IPS-20b (cell line): ENCODE data around the gene RHO.
"Not testable (repeated sequence)": the region's sequence is repeated elsewhere in the genome, so short reads cannot be mapped to it uniquely, and the experiment has no call there.

Source experiments
- H3K27ac ChIP-seq: one replicate; pipeline ENCODE4 v1.5.1; 2013; ENCODE audit warnings: low read length
- H3K27me3 ChIP-seq: 2 replicates; pipeline ENCODE4 v1.6.1; 2013; ENCODE audit warnings: mild to moderate bottlenecking, low read length, inconsistent platforms; ENCODE audit not compliant: insufficient read depth
- H3K36me3 ChIP-seq: 2 replicates; pipeline ENCODE4 v1.6.1; 2013; ENCODE audit warnings: low read depth, mild to moderate bottlenecking, inconsistent platforms, low read length, moderate library complexity; ENCODE audit not compliant: insufficient read depth
- H3K4me1 ChIP-seq: 2 replicates; pipeline ENCODE4 v1.6.1; 2013; ENCODE audit warnings: mild to moderate bottlenecking, control low read depth, inconsistent platforms, low read length, moderate library complexity; ENCODE audit not compliant: insufficient read depth
- H3K4me3 ChIP-seq: 2 replicates; pipeline ENCODE4 v1.5.1; 2013; ENCODE audit warnings: mild to moderate bottlenecking, low read length, inconsistent platforms
- H3K9ac ChIP-seq: 2 replicates; pipeline ENCODE4 v1.6.1; 2013; ENCODE audit warnings: low read depth, mild to moderate bottlenecking, inconsistent platforms, low read length, moderate library complexity
- H3K9me3 ChIP-seq: 2 replicates; pipeline ENCODE4 v1.6.1; 2013; ENCODE audit warnings: mild to moderate bottlenecking, low read depth, low read length, inconsistent platforms; ENCODE audit not compliant: insufficient read depth

The RHO gene

DNA sequence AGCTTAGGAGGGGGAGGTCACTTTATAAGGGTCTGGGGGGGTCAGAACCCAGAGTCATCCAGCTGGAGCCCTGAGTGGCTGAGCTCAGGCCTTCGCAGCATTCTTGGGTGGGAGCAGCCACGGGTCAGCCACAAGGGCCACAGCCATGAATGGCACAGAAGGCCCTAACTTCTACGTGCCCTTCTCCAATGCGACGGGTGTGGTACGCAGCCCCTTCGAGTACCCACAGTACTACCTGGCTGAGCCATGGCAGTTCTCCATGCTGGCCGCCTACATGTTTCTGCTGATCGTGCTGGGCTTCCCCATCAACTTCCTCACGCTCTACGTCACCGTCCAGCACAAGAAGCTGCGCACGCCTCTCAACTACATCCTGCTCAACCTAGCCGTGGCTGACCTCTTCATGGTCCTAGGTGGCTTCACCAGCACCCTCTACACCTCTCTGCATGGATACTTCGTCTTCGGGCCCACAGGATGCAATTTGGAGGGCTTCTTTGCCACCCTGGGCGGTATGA is at the start of gene RHO:
RHO (plus strand) TSS at position 51 of the 512 bp plus-strand sequence; CDS start at position 146, 95 bp downstream.
- Histone ChIP-seq H3K9me3 (no peaks in the 10 kb centered on the region), H3K27me3 (no peaks in the 10 kb centered on the region), H3K4me1 (peaks cover 13% of the 10 kb centered on the region), H3K9ac (no peak within 1 kb of the TSS), H3K36me3 (no peaks in the 10 kb centered on the region), H3K27ac (no peak within 1 kb of the TSS), H3K4me3 (no peak within 1 kb of the TSS)

- not testable (repeated sequence) for H3K9me3 ChIP-seq, H3K27me3 ChIP-seq, H3K27ac ChIP-seq, H3K4me3 ChIP-seq, H3K9ac ChIP-seq
- Histone ChIP-seq H3K4me1 (peaks cover 12% of the 10 kb centered on the region; the same call in 1 of the 2 replicates), H3K36me3 (peaks cover 72% of the 10 kb centered on the region)
Observed at GRCh38 chr3:129481225-129481765, 47.1 kb upstream of the RHO start.

- no peaks in the 10 kb centered on the region for H3K27me3 ChIP-seq
- H3K9me3 ChIP-seq, result no peaks in the 10 kb centered on the region
- H3K4me1 ChIP-seq, result peaks cover 16% of the 10 kb centered on the region; the same call in 1 of the 2 replicates
- H3K36me3 ChIP-seq, result peaks cover 67% of the 10 kb centered on the region
- no peak overlapping the region for H3K4me3 ChIP-seq
- no peak overlapping the region for H3K27ac ChIP-seq
- H3K9ac ChIP-seq, result no peak overlapping the region
Observed at GRCh38 chr3:129481766-129482332, 46.6 kb upstream of the RHO start.

DNA sequence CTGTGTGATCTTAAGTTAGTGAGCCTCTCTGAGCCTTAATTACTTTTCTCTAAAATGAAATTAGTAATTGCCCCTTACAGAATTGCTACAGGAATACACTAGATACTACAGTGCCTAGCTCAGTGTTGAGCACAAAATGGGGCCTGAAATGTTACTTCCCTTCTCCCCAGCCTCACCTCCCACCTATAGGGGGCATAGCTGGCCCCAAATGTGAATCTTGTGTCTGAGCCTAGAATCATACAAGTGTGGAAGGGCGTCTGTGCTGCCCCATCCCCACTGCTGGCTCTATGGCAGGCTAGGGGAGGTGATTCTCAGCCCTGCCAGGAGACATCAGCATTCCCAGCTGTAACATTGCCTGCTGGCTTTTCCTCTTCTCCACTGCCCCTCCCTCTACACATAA is 45.7 kb upstream of the RHO start:
- no peaks in the 10 kb centered on the region for H3K27me3 ChIP-seq
- H3K4me3 ChIP-seq, result no peak overlapping the region
- no peak overlapping the region for H3K9ac ChIP-seq
- H3K4me1 ChIP-seq, result peaks cover 16% of the 10 kb centered on the region; the same call in 1 of the 2 replicates
- no peak overlapping the region for H3K27ac ChIP-seq
- no peaks in the 10 kb centered on the region for H3K9me3 ChIP-seq
- peaks cover 58% of the 10 kb centered on the region for H3K36me3 ChIP-seq

DNA sequence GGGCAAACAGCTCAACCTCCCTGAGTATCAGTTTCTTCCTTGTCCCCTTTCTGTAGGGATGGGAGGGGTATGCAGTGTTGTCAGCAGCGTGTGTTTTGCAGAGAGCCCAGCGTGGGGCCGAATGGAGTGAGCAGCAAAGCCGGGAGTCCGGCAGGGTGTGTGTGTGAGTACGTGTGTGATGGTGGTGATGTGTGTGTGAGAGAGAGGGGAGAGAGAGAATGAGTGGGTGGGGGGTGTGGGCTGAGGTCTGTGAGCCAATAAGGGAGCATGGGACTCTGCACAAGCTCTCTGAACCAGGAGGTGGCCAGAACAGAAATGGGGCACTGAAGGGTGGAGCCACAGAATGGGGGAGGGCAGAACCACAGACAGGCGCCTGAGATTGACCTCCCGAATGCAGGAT is 44.6 kb upstream of the RHO start:
- Histone ChIP-seq H3K27ac (no peak overlapping the region), H3K36me3 (peaks cover 48% of the 10 kb centered on the region), H3K4me1 (peaks cover 16% of the 10 kb centered on the region; the same call in 1 of the 2 replicates), H3K4me3 (no peak overlapping the region), H3K27me3 (no peaks in the 10 kb centered on the region), H3K9ac (no peak overlapping the region), H3K9me3 (no peaks in the 10 kb centered on the region)

DNA sequence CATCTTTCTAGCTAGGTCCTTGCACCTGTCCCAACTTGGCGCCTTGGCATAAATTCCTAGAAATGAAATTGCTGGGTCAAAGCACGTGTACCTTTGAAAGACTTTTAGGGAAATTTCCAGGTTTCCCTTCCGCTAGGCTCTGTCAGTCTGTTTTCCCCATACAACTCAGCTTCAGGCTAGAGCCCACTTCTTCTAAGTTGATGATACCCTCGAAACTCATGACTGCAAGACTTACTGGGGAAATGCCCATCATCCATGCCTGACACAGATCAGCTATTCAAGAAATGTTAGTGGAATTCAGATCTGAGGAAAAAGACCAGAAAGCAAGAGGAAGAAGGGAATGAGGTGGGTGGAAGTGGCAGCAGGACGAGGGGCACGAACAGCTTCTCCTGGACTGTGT is 43.3 kb upstream of the RHO start:
- Histone ChIP-seq H3K36me3 (peaks cover 38% of the 10 kb centered on the region), H3K4me1 (peaks cover 16% of the 10 kb centered on the region; the same call in 1 of the 2 replicates)
- H3K27me3 ChIP-seq, H3K27ac ChIP-seq, H3K9me3 ChIP-seq, H3K9ac ChIP-seq, H3K4me3 ChIP-seq: not testable (repeated sequence)

DNA sequence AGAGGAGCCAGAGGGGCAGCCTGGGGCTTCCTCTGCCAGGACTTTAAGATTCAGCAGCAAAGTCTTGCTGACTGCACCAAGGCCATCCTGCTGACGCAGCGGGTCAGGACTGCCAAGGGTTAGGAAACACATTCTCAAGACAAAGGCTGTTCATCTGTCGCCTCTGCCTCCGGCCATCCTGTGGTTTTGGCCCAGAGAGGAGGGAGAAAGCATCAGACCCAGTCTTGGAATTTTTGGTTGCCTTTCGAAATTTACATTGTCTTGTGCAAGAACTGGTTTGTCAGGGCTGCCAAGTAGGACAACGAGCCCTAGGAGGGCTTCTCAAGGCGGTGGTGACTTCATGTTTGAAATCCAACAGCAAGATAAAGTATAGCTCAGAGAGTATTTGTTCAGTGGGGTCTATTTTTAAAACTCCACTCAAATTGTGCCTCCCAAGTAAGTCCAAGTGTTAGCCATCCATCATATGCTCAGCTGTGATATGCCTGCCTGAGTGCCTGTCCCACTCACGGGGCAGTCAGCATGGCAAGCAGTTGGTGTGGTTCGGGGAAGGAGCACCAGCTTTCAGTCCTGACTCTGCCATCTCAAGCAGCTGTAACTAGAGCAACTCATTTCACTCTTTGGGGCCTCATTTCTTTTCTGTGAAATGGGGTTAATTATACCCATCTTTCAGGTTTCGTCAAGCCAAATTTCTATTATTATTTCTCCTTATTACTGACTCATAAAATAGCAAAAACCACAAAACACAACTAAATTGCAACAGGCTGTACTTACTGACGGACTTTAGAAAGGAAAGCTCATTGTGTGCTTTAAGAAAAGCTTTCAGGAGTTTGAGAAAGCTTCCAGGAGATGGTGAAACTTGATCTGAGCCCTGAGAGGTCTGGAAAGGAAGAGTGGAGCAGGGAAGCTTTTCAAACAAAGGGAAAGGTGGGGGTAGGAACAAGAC is 42.4 kb upstream of the RHO start:
- Histone ChIP-seq H3K27ac (peak overlapping the region; percentile 50), H3K27me3 (no peaks in the 10 kb centered on the region), H3K4me1 (peaks cover 18% of the 10 kb centered on the region), H3K36me3 (peaks cover 35% of the 10 kb centered on the region), H3K4me3 (no peak overlapping the region), H3K9ac (peak overlapping the region; percentile 46; the same call in 1 of the 2 replicates), H3K9me3 (no peaks in the 10 kb centered on the region)

GRCh38 chr3:129486664-129487035 is 41.8 kb upstream of the RHO start:
- Histone ChIP-seq H3K27me3 (no peaks in the 10 kb centered on the region), H3K36me3 (peaks cover 36% of the 10 kb centered on the region), H3K9me3 (no peaks in the 10 kb centered on the region), H3K4me3 (peak overlapping the region; percentile 23), H3K27ac (peak overlapping the region; percentile 50), H3K9ac (peak overlapping the region; percentile 46; the same call in 1 of the 2 replicates), H3K4me1 (peaks cover 18% of the 10 kb centered on the region)

DNA sequence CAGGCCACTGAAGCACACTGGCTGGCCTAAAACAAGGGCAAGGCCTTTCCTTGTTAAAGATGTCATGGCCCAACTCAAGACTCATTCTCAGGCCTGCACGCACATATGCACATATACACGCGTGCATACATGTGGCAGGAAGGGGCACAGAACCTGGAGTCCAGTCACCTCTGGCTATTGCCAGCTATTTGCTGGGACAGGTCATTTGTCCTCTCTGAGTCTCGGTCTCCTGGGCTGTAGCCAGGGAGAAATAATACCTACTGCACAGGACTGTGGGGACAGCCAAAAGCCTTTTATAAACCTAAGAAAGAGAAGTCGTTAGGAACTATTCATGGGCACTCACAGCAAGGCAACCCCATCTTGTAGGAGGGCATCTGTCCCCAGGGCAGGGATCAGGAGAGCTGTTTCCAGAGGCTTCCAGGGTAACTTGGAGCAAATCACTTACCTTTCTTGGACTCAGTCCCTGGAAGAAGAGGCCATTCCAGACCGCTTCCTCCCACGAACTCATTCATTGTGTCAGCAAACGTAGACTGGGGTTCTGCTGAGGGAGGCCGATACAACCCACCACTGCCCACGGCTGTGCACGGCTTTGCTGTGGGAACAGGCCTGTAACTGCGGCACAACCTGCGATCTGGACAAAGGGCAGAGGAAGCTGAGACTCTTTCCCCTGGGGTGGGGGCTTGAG is 41.1 kb upstream of the RHO start:
- H3K9ac ChIP-seq, result peak overlapping the region; percentile 46; the same call in 1 of the 2 replicates
- H3K27ac ChIP-seq, result no peak overlapping the region
- no peak overlapping the region for H3K4me3 ChIP-seq

DNA sequence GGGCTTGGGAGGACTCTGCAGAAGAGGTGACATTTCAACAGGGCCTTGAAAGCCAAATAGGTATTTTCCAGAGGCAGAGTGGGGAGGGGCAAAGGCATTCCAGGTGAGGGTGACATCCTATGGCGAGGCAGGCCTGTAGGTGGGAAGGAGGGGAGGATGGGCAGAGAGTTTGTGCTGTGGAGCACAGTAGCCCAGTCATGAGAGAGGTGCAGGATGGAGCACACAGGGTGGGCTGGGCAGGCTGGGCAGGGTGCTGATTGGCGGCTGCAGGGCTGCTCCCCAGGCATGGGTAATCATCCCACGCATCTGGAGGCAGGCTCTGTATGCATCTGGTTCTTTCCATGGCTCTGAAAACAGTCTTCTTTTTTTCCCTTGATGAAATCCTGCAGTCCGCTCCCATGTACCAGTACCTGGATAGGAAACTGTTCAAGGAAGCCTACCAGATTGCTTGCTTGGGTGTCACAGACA is 40.5 kb upstream of the RHO start:
- not testable (repeated sequence) for H3K4me3 ChIP-seq, H3K9me3 ChIP-seq, H3K27me3 ChIP-seq, H3K27ac ChIP-seq, H3K9ac ChIP-seq
- Histone ChIP-seq H3K36me3 (peaks cover 33% of the 10 kb centered on the region), H3K4me1 (peaks cover 16% of the 10 kb centered on the region)

More for the DNA sequence above, 41.1 kb upstream of the RHO start:
- H3K9me3 ChIP-seq, result no peaks in the 10 kb centered on the region
- H3K36me3 ChIP-seq, result peaks cover 36% of the 10 kb centered on the region
- peaks cover 18% of the 10 kb centered on the region for H3K4me1 ChIP-seq
- no peaks in the 10 kb centered on the region for H3K27me3 ChIP-seq

DNA sequence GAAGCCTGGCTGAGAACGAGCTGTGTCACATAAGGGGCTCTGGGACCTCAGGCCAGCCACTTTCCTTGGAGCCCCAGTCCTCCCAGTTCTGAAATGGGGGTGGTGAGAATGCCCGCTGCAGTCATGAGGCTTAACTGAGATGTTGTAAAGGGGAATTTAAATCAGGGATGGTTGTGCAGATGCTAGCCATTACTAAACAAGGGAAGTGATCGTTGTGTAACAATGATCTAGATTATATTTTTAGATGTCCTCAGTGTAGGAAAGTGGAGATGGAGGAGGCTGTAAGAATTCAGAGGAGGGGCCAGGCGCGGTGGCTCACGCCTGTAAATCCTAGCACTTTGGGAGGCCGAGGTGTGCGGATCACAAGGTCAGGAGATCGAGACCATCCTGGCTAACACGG is 39.2 kb upstream of the RHO start:
- H3K4me3 ChIP-seq, H3K9me3 ChIP-seq, H3K27ac ChIP-seq, H3K9ac ChIP-seq, H3K27me3 ChIP-seq: not testable (repeated sequence)
- Histone ChIP-seq H3K4me1 (peaks cover 17% of the 10 kb centered on the region), H3K36me3 (peaks cover 24% of the 10 kb centered on the region)
